ENCODE measurements around the gene MAP7. TPM values are rescaled to one million over a fixed set of nuclear protein-coding genes. Genes with fewer than 3 reads are reported as not detected.

The MAP7 gene
- total RNA-seq, 4 donors from 2014 or later: 4.6 to 9.7 (median 6.0) TPM

- TF ChIP-seq CTCF (IDR thresholded peaks at IDR 0.05; ENCODE audit: low read depth): no peak
These were observed 47.4 kb downstream of the MAP7 start for GRCh38 chr6:136502786-136503185.

- no peak for TF ChIP-seq CTCF (IDR thresholded peaks at IDR 0.05; ENCODE audit: low read depth)
These were observed 48.7 kb downstream of the MAP7 start for GRCh38 chr6:136501514-136501913.

- no peak for TF ChIP-seq CTCF (IDR thresholded peaks at IDR 0.05; ENCODE audit: low read depth)
These were observed 49.1 kb downstream of the MAP7 start for GRCh38 chr6:136501096-136501495.

GRCh38 chr6:136500414-136500813, 49.8 kb downstream of the MAP7 start:
- no peak for TF ChIP-seq CTCF (IDR thresholded peaks at IDR 0.05; ENCODE audit: low read depth)

GRCh38 chr6:136499370-136499769, 50.9 kb downstream of the MAP7 start:
- no peak for TF ChIP-seq CTCF (IDR thresholded peaks at IDR 0.05; ENCODE audit: low read depth)

- no peak for TF ChIP-seq CTCF (IDR thresholded peaks at IDR 0.05; ENCODE audit: low read depth)
These were observed 55.5 kb downstream of the MAP7 start for GRCh38 chr6:136494710-136495109.

GRCh38 chr6:136494059-136494458, 56.2 kb downstream of the MAP7 start:
- TF ChIP-seq CTCF (IDR thresholded peaks at IDR 0.05; ENCODE audit: low read depth): no peak

Data from subcutaneous adipose tissue (tissue), 4 donors.